IPS DF 4.7 (cell line): ENCODE data around the gene CMTM4.
"Not testable (repeated sequence)": the region's sequence is repeated elsewhere in the genome, so short reads cannot be mapped to it uniquely, and the experiment has no call there.

Experiments used
- DNase-seq: peaks from one replicate; pipeline ENCODE4 v3.0.0-alpha.2; 2013; ENCODE audit warnings: low spot score; ENCODE audit errors: extremely low read depth

Gene CMTM4

DNA sequence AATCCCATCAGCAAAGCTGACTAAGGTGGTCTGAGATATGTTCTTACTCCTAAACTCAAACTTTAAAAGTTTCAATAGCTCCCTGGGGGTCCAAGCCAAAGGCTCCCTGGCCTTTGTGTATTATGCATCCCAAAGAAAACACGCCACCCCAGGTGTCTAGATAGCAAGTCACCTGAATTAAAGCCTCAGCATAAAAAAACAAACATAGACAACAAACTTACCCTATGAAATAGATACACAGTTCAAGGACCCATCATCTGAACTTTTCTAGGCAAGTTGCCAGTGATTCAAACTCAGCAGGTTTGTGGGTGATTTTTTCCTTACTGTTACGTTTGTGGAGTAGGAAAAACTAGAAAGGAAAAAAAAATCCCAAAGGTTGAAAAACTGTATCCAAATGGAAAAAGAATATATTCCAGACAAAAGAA lies 79.5 kb downstream of the CMTM4 start:
- no peak for DNase-seq

DNA sequence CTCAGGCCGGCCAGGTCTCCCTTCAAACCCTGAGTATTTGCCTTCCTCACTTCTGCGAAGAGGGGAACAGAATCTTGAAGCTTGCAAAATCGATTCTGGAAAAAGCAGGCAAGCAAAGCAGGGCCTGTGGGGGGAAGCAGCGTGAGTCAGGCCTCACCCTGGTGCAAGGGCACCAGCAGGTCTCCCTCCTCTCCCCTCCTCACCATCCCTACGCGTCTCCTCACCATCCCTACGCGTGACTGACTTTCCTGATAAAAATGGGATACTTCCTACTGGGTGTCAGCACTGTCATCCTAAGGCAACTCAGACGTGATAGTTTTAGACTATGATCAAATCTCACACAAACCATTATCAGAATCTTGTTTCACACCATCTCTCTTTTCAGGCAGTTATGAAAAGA lies 80.0 kb downstream of the CMTM4 start:
- no peak for DNase-seq

DNA sequence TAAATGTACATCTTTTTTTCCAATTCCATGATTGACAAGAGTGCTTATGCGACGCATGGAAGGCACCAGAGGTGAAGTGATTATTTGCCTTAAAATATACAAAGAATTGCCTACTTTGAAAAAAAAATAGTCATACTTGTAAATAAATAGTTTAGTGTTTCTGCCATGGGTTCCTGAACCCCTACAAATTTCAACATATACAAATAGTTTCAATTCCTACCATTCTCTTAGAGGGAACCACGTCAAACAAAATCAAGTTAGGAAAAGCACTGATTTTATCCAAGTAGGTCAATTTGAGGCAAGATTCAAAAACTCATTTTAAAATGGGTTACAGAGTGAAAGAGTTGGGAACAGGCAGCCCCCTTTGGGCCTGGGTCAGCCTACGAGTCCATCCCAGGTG lies 80.4 kb downstream of the CMTM4 start:
- no peak for DNase-seq

DNA sequence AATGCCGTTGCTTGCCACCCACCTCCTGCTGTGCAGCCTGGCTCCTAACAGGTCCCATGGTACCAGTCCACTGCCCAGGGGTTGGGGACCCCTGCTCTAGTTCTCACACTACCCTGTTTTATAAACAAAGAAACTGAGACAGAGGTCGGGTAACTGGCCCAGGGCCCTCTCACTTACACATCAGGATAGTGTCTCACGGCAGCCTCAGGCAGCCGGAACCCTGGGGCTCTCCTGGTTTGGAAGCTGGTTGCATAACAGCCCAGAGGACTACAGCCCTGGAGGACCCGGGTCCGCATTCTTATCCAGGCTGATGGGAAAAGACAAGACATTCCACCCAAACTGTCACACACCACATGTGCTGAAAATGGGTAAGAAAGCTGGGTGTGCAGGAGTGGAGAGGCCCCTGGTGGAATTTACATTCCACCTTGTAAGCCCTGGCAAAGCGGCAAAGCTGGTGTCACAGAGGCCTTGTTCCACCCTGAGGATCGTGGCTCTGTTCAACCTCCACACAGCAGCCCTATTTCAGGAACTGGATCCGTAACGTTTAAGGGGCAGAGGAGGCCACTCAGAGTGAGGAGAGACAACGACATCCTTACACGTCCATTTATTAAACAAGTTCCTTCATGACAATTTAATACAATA lies 82.3 kb downstream of the CMTM4 start:
- no peak for DNase-seq

DNA sequence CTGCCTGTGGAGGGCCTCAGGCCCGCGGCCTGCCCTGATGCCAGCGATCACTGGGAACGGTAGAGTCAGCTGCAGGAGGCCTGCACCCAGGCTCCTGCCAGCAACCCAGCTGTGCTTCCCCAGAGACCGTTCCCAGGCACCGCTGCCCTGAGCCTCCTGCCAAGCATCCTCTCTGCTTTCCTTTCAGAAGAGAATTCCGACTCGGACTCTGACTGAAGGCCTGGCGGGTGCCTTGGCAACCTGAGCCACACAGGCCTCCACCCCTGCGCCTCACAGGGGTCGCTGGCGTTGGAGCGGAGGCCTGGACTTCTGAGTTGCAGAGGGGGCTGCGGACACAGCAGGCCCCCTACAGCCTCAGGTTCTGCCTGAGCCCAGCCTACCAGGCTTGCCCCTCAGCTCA lies 84.1 kb downstream of the CMTM4 start:
- no peak for DNase-seq

DNA sequence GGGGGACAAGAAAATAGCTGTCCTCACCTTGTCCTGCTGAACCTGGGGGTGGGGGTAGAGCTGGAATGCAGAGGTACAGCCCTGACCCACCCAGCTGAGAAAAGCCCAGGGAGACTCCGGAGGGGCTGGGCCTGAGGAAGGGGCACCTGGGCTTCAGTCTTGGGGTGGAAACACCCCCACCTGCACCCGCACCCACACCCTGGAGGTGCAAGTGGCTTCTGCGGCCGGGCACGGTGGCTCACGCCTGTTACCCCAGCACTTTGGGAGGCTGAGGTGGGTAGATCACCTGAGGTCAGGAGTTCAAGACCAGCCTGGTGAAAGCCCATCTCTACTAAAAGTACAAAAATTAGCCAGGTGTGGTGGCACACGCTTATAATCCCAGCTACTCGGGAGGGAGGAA lies 84.6 kb downstream of the CMTM4 start:
- not testable (repeated sequence) for DNase-seq

DNA sequence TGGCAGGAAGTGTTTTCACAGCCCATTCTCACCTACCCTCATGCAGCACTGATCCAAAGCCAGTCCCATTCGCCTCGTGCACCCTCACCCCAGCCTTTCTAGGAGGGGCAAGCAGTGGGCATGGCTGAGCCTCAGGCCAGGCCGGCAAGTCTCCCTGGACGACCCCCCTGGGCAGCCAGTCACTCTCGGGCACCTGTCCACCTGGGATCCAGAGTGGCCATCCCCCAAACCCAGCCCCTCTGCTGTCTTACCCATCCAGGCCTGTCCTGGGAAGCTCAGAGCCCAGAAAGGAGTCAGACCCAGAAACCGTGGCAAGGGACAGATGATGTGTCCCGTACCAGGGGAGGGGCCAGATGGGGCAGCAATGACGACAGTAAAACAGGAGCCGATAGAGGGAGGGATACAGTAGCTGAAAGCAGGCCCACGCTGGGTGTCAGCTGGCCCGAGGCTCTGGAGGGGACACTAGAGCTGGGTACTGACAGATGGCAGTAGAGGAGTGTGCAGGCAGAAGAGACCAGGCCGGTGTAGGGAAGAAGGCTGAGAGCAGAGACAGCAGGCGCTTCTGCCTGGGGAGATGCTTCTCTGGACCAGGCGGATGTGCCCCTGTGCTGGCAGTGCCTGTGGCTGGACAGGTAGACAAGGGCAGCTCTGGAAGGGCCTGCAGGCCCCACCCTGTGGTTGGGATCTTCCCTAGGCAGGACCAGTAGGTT lies 86.3 kb downstream of the CMTM4 start:
- no peak for DNase-seq

DNA sequence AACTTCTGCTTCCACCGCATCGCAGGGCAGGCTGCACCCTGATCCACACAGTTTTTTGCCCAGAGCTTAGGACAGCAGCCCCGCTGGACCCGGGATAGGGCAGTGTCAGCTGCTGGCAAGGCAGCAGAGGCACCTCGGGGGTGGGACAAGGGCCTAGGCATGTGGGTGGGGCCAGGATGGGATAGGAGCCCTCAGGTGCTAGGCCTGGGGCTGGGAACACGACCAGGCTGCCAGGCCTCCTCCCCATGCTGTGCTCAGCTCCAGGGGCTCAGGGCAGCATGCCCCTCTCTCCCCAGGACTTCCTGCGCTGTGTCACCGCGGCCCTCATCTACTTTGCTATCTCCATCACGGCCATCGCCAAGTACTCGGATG lies 87.4 kb downstream of the CMTM4 start:
- no peak for DNase-seq

DNA sequence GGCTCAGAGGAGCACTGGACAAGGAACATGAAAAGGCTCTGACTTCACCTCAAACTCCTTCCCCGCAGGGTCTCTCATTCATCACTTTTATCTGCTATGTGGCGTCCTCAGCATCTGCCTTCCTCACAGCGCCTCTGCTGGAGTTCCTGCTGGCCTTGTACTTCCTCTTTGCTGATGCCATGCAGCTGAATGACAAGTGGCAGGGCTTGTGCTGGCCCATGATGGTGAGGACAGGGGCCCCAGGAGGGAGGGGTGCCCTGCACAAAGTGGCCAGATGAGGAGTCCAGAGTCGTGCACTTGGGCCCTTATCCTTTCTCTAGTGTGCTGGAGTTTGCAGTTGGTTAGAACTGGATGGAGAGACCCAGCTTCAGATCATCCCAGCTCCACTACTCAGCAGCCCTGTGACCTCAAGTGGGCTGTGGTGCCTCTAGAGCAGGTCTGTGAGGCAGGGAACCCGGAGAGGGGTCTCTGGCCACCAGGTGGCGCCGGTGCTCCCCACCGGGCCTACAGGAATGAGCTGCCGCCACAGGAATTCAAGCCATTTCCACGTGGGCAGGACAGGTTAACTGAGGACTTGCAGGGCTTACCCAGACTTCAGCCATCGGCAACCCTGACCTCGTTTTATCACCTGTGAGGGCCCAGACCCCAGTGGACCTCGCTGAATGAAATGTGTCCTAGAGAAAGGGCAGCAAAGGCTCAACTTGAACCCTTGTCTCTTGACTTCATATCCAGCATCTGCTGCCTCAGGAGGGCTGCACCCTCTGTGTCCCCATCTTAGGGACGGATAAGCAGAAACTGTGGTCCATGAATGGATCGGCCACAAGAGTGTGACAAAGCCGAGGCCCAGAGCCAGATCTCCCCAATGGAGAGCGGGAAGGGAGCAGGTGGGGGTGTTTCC lies 88.1 kb downstream of the CMTM4 start:
- DNase-seq = peak; percentile 91

DNA sequence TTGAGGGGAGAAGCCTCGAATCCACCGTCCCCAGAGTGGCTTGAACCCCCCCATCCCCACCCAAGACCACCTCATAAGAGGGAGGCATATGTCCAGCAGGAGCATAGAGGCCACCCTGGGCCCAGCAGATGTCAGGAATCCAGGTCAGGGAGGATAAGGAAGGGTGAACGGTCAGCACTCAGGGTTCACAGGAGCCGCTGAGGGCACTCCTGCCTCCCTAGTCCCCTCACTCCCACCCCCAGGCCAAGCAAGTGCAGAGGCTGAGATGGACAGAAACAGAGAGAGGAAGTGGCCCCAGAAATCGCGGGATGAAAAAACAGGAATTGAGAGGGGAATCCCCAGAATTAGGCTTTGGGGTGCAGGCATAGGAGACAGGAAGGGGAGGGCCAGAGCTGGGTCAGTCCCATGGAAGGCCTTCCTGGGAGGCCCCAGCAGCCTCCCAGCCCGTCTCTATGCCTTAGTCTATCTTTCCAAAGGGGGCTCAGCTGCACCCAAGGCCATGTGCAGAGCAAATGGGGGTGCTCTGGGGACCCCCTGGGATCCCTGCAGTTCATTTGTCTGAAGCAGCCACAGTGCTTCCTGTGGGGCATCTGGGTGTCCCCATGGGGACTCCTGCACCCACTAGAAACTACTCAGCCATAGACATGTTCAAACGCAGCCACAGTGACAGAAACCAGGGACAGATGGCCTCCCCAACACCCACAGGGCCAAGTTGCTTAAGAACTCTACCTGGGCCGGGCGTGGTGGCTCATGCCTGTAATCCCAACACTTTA lies 90.4 kb downstream of the CMTM4 start:
- DNase-seq = no peak

DNA sequence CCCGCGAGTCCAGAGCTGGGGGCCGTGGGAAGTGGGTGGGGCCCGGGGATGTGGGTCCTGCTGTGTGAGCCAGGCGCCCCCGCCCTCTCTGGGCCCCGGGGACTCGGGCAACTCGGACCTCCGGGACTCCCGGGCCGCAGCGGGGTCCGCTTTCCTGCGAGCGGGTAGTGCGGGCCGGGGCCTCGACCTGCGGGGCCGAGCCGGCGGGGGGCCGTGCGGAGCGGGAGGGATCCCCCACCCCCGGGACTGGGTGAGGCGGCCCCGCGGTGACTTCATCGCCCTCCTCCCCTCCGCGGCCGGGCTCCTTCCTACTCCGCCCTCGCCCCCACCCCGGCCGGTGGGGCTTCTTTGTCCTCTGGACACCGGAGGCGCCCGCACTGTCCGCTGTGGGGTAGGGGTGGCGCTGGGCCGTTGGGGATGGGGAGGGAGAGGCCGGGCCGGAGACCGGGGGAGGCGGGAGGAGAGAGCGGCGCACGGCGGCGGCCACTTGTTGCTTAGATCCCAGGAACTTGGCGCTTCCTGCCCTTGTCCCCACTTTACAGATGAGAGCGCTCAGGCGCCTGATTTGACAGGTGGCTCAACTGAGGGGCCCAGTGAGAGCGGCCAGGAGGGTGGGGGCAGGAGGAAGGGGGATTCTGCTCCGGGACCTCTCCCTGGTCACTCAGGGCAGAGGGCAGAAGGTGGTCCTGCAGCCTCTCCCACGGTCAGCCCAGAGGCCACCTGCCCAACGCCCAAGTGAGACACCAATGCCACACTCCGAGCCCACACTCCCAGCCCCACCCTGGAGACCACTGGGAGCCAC lies 91.2 kb downstream of the CMTM4 start:
- DNase-seq = no peak

DNA sequence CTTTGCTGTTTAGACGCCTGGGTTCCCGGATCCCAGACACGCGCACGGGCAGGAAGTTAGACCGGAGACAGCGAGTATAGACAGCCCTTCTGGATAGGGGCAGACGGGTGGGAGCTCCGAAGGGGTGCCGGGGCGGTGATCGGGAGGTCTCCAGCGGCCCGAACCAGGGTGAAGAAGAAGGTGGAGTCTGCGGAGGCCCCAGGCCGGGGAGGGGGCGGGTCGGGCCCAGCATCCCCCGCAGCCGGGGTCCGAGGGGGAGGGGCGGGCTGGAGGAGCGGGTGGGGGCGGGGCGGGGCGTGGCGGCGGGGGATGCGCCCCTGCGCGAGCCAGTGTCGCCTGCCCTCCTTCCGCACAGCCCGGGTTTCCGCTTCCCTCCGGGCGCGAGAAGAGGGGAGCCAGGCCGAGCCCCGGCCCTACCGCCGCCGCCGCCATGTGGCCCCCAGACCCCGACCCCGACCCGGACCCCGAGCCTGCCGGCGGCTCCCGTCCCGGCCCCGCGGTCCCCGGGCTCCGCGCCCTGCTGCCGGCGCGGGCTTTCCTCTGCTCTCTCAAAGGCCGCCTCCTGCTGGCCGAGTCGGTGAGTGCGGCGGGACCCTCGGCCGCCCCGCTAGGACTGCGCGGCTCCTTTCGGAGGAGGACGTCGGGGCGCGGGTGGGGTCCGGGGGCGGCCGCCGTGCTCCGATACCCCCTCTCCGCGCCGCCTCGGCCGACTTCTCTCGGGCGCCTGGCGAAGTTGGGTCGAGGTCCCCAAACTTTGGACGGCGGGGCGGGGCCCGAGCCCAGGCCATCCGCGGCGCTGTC lies 92.0 kb downstream of the CMTM4 start, which contains the start of gene CMTM3:
Gene CMTM3, plus strand, starts transcription at position 329 of the 801 bp plus-strand sequence. Its CDS starts 102 bp downstream, at position 431.
- no peak for DNase-seq

DNA sequence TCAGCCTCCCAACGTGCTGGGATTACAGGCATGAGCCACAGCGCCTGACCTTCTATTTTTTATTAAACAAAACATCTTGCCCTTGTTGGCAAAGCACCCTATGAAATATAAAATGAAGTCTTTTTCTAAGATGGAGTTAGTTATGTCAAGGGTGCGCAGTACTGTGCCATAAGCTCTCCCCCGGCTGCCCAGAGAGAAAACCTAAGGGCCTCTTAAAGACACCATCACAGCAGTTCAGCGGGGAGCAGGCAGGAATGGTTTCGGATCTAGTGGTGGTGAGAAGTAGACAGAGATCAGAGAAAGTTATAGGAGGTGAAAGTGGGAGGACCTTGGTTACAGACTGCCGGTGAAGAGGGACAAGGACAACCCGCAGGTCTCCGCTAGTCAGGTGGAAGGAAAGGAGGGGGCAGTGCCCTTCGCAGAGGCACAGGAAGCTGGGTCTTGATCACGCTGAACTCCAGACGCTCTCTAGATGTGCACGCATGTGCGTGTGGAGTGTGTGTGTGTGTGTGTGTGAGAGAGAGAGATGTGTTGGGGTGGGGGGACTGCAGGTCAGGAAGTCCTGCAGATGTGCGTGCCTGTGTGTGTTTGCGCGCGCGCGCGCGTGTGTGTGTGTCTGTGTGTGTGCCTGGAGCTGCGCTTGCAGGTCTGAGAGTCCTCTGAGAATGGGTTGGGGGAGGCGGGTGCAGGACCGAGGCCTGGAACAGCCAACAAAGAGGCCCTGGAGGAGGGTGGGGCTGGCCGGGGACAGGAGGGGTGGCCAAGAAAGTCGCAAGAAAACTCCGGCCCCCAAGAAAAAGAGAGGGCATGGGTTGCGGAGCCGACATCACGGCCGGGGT lies 92.8 kb downstream of the CMTM4 start:
- no peak for DNase-seq

DNA sequence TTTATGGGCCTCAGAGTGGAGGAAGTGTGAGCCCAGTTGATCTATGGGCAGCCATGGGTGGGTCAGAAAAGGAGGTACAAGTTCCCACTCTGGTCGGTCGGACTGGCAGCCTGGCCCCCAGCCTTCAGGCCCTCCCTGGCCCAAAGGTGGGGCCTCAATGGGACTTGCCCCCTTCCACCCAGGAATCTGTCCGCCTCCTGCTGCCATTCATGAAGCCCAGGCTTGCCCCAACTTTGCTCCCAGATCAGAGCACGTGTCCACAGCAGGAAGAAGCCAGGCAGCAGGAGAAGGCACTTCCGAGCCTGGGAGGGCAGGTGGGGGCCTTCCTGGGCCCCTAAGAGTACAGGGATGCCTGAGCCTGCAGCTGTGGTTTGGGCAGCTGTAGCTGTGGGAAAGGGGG lies 95.1 kb downstream of the CMTM4 start:
- DNase-seq = no peak

DNA sequence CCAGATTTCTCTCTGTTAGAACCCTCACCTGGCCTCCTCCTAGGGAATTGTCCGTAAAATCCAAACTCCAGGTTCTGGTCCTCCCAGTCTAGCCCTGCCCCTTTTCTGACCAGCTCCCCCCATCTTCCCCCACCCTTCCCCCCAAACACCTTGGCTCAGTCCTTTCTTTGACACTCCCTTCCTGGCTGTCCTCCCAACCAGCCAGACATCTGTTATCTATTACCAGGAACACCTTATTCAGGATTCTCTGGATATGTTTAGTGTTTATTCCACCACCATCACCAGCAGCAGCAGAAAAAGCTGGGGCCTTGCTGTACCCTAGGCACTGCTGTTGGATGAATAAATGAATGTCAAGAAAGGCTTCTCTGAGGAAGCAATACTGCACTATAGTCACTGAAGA lies 96.1 kb downstream of the CMTM4 start:
- DNase-seq = no peak

DNA sequence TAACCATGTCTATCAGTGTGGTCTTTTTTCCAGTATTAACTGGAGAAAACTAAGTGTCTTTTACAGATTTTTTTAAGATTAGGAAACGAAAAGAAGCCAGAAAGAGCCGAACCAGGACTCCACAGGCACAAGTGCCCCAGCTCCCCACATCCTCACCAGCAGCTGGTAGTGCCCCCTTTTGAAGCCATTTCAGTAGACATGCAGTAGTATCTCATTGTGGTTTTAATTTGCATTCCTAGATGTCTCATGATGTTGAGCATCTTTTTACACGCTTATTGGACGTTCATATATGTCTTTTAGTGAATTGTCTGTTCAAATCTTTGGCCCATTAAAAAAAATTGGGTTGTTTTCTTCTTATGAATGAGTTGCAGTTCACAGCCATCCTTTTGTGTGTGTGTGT lies 96.8 kb downstream of the CMTM4 start:
- no peak for DNase-seq

DNA sequence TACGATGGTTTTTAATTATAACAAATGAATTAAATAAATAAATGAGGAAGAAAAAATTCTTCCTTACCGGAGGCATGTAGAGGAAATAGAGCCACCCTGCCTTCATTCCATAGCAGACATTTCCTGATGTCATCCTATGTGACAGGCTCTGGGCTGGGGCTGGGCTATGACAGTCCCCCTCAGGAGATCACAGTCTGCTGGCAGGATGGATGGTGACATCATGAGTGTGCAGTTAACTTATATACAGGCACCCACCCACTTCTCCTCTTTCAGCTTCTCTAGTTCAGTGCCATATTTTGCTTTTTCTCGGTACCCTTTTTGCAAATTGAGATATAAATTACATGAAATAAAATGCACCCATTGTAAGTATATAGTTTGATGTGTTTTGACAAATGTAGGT lies 98.4 kb downstream of the CMTM4 start:
- no peak for DNase-seq

DNA sequence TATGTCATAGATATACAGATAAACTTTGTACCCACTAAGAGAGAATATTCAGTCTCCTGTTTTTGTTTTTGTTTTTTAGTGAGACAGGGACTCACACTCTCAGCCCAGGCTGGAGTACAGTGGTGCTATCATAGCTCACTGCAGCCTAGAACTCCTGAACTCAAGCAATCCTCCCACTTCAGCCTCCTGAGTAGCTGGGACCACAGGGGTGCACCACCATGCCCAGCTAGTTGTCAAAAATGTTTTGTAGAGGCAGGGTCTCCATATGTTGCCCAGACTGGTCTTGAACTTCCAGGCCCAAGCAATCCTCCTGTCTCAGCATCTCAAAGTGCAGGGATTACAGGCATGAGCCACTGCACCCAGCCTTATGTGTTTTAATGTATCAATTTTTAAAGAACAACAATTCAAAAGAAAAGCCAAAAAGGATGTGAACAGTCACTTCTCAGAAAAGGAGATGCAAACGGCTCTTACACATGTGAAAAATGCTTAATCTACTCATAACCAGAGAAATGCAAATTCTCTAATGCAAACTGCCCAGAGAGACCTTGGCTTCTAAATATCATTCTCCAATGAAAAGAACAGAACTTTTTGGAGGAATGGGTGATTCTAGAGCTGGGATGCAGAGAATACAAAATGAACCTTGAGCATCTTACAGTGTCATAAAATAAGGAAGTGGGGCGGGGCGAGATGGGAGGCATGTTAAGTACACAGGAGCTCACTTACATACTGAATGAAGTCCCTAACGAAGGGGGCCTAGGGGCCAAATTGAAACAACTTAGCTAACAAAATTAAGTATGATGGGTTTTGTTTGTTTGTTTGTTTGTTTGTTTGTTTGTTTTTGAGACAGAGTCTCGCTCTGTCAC lies 99.3 kb downstream of the CMTM4 start:
- no peak for DNase-seq
